ENCODE results near the gene CABP4. TPM values are rescaled to one million over a fixed set of nuclear protein-coding genes. Genes with fewer than 3 reads are reported as not detected.

Gene CABP4
- total RNA-seq, 1 experiment from 2014 or later = not detected

DNA sequence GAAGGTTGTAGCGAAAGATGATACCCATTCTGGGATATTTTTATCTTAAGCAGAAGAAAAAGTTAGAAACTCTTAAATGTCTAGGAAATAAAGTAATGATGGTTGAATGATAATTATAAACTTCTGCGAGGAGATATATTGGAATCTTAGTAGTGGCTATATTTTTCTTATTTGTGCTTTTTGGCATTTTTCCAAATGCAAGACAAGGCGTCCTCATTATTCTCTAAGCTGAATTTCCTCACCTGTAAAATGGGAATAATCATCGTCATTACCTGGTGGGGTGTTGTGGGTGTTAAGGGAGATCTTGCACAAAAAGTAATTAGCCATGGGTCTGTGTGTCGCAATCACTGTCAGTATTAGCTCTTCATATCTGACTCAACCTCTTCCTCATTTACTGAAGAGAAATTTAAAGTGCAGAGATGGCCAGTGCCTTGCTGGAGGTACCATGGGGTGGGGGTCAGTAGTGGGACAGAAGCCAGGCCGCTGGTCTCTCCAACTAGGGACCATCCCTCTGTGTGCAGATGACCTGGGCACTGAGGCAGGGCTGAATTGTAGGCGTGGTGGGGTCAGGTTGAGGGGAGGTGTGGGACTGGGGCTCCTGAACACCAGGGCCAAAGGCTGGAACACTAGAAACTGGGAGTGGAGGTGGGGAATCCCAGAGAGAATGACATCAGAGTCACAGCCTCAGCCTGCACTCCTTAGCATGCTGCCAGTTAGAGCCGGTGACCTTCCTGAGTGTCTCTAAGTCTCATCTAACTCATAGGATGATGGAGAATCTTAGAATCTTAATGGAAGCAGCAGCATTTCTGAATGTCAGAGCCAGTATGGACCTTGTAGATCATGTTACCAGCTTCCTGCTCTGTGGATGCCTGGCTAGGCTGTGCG is 45.9 kb downstream of the CABP4 start:
- Histone ChIP-seq H3K36me3 (ENCODE audit: control insufficient read depth, insufficient read depth, low read length) (peaks cover 4% of the 10 kb centered on the region; the same call in 1 of the 2 replicates), H3K9me3 (no peaks in the 10 kb centered on the region), H3K27me3 (replicated peaks; ENCODE audit: control insufficient read depth, insufficient read depth, low read length) (no peaks in the 10 kb centered on the region), H3K4me3 (ENCODE audit: low read depth, low read length) (no peak overlapping the region), H3K4me1 (peaks cover 11% of the 10 kb centered on the region)
- Mint-ChIP-seq H3K27ac (ENCODE audit: unreplicated experiment) (no peak overlapping the region), H3K9me3 (ENCODE audit: unreplicated experiment) (no peaks in the 10 kb centered on the region), H3K4me3 (ENCODE audit: unreplicated experiment) (no peak overlapping the region), H3K27me3 (ENCODE audit: insufficient read depth, unreplicated experiment) (no peaks in the 10 kb centered on the region), H3K4me1 (ENCODE audit: low read depth, unreplicated experiment) (peaks cover 15% of the 10 kb centered on the region), H3K36me3 (ENCODE audit: insufficient read depth, unreplicated experiment) (peaks cover 63% of the 10 kb centered on the region)
- no peak for TF ChIP-seq CTCF (IDR thresholded peaks at IDR 0.05; ENCODE audit: insufficient read depth in 1 of 2, low read depth in 1 of 2, low read length in 1 of 2, severe bottlenecking in 1 of 2, unreplicated experiment in 1 of 2)
- CTCF ChIA-PET = no interaction called here
- BruUV-seq (replicated peaks) = no TSS peak
- POLR2A ChIA-PET = no interaction called here
- DNase-seq = peak in 1 of 2 experiments; percentile 33
- intact Hi-C loops (cut with micrococcal nuclease; ENCODE audit: unreplicated experiment) = loop anchor here (10.0 kb wide), 1 partner anchor 386 kb away; the partner anchor contains the start of gene KDM2A

DNA sequence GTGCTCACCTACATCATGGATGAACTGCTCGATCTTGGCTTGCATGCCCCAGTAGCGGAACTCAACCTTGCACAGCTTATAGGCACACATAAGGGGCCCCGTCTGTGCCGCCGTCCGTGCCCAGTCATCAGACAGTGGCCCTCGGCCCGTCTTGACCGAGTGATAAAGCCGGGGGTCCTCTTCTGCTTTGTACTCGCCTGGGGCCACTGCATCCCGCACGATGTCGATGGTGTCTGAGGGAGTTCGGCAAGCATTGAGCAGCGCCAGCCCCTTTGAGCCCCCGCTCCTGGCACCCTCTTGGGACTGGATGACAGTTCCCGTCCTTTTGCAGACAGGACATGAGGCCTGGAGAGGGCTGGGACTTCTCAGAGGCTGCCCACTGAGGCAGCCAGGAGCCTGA is 46.7 kb downstream of the CABP4 start:
- ChIA-PET CTCF (no interaction called here), POLR2A (no interaction called here)
- H3K4me1 ChIP-seq = peaks cover 18% of the 10 kb centered on the region
- no peak for TF ChIP-seq CTCF (IDR thresholded peaks at IDR 0.05; ENCODE audit: insufficient read depth in 1 of 2, low read depth in 1 of 2, low read length in 1 of 2, severe bottlenecking in 1 of 2, unreplicated experiment in 1 of 2)
- Mint-ChIP-seq H3K9me3 (ENCODE audit: unreplicated experiment) (no peaks in the 10 kb centered on the region), H3K4me1 (ENCODE audit: low read depth, unreplicated experiment) (peaks cover 22% of the 10 kb centered on the region), H3K36me3 (ENCODE audit: insufficient read depth, unreplicated experiment) (peaks cover 58% of the 10 kb centered on the region), H3K27ac (ENCODE audit: unreplicated experiment) (no peak overlapping the region), H3K4me3 (ENCODE audit: unreplicated experiment) (no peak overlapping the region), H3K27me3 (ENCODE audit: insufficient read depth, unreplicated experiment) (no peaks in the 10 kb centered on the region)
- H3K4me3 ChIP-seq (ENCODE audit: low read depth, low read length) = no peak overlapping the region
- H3K9me3 ChIP-seq = no peaks in the 10 kb centered on the region
- BruUV-seq (replicated peaks) = no TSS peak
- H3K36me3 ChIP-seq (ENCODE audit: control insufficient read depth, insufficient read depth, low read length) = peaks cover 4% of the 10 kb centered on the region; the same call in 1 of the 2 replicates
- no peaks in the 10 kb centered on the region for H3K27me3 ChIP-seq (replicated peaks; ENCODE audit: control insufficient read depth, insufficient read depth, low read length)
- intact Hi-C loops (cut with micrococcal nuclease; ENCODE audit: unreplicated experiment) = loop anchor here (10.0 kb wide), 1 partner anchor 387 kb away; the partner anchor contains the start of gene KDM2A
- DNase-seq = peak in 1 of 2 experiments; percentile 38

- intact Hi-C loops (cut with micrococcal nuclease; ENCODE audit: unreplicated experiment) = loop anchor here (10.0 kb wide), 1 partner anchor 388 kb away; the partner anchor contains the start of gene KDM2A
- Mint-ChIP-seq H3K9me3 (ENCODE audit: unreplicated experiment) (no peaks in the 10 kb centered on the region), H3K36me3 (ENCODE audit: insufficient read depth, unreplicated experiment) (peaks cover 58% of the 10 kb centered on the region), H3K4me1 (ENCODE audit: low read depth, unreplicated experiment) (peaks cover 28% of the 10 kb centered on the region), H3K4me3 (ENCODE audit: unreplicated experiment) (peak overlapping the region; percentile 99), H3K27ac (ENCODE audit: unreplicated experiment) (no peak overlapping the region), H3K27me3 (ENCODE audit: insufficient read depth, unreplicated experiment) (no peaks in the 10 kb centered on the region)
- DNase-seq = peak in 1 of 2 experiments; percentile 44
- H3K27me3 ChIP-seq (replicated peaks; ENCODE audit: control insufficient read depth, insufficient read depth, low read length) = no peaks in the 10 kb centered on the region
- POLR2A ChIA-PET = no interaction called here
- no peaks in the 10 kb centered on the region for H3K9me3 ChIP-seq
- no peak overlapping the region for H3K4me3 ChIP-seq (ENCODE audit: low read depth, low read length)
- peaks cover 24% of the 10 kb centered on the region for H3K4me1 ChIP-seq
- CTCF ChIA-PET = no interaction called here
- BruUV-seq (replicated peaks) = no TSS peak
- H3K36me3 ChIP-seq (ENCODE audit: control insufficient read depth, insufficient read depth, low read length) = peaks cover 3% of the 10 kb centered on the region; the same call in 1 of the 2 replicates
- TF ChIP-seq CTCF (IDR thresholded peaks at IDR 0.05; ENCODE audit: insufficient read depth in 1 of 2, low read depth in 1 of 2, low read length in 1 of 2, severe bottlenecking in 1 of 2, unreplicated experiment in 1 of 2) = no peak
These were observed 47.3 kb downstream of the CABP4 start for GRCh38 chr11:67502328-67502979.
